Testis (tissue), 2 donors: ENCODE data around the gene CAMKK2.
"Not testable (repeated sequence)": the region's sequence is repeated elsewhere in the genome, so short reads cannot be mapped to it uniquely, and the experiment has no call there.

Experiments
- POLR2A ChIP-seq: fragments of 450-650 bp; IDR thresholded peaks from one replicate; pipeline ENCODE4 v1.6.1; 2017; ENCODE audit warnings: antibody characterized with exemption, mild to moderate bottlenecking, moderate library complexity
- TF ChIP-seq, protein P1 (sequence below), 3 experiments: fragments of 450-650 bp in 2 of 3; fragments of 200-600 bp in 1 of 3; sonication (generic) in 1 of 3; IDR thresholded peaks; one replicate each; pipeline ENCODE4 v1.5.1; 2016 to 2019; ENCODE audit warnings: antibody characterized with exemption in 3 of 3, mild to moderate bottlenecking in 2 of 3, moderate library complexity in 1 of 3

DNA sequence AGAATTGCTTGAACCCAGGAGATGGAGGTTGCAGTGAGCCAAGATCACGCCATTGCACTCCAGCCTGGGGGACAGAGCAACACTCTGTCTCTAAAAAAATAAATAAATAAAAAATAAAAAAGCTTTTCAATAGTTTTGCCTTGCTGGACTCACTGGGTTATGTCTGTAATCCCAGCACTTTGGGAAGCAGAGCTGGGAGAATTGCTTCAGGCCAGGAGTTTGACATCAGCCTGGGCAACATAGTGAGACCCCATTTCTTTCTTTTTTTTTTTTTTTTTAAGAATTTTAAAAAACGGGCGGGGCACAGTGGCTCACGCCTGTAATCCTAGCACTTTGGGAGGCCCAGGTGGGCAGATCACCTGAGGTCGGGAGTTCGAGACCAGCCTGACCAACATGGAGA, 95.4 kb downstream of the CAMKK2 start:
- TF ChIP-seq, protein P1, sequence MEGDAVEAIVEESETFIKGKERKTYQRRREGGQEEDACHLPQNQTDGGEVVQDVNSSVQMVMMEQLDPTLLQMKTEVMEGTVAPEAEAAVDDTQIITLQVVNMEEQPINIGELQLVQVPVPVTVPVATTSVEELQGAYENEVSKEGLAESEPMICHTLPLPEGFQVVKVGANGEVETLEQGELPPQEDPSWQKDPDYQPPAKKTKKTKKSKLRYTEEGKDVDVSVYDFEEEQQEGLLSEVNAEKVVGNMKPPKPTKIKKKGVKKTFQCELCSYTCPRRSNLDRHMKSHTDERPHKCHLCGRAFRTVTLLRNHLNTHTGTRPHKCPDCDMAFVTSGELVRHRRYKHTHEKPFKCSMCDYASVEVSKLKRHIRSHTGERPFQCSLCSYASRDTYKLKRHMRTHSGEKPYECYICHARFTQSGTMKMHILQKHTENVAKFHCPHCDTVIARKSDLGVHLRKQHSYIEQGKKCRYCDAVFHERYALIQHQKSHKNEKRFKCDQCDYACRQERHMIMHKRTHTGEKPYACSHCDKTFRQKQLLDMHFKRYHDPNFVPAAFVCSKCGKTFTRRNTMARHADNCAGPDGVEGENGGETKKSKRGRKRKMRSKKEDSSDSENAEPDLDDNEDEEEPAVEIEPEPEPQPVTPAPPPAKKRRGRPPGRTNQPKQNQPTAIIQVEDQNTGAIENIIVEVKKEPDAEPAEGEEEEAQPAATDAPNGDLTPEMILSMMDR (IDR thresholded peaks at IDR 0.05), result not testable (repeated sequence)
- not testable (repeated sequence) for TF ChIP-seq POLR2A
